MG63 (cell line): Measurements from ENCODE around the gene SDR39U1. TPM values are rescaled to one million over a fixed set of nuclear protein-coding genes. Genes with fewer than 3 reads are reported as not detected.

Experiments
- DNase-seq: peaks from one replicate; pipeline ENCODE4 v3.0.0-alpha.2; 2020
- H3K27me3 ChIP-seq: fragments of 250-450 bp; sonication (Bioruptor Pico); 2 replicates; pipeline ENCODE4 v1.5.1; 2020; ENCODE audit warnings: mild to moderate bottlenecking, moderate library complexity
- H3K36me3 ChIP-seq: fragments of 250-450 bp; sonication (Bioruptor Pico); 2 replicates; pipeline ENCODE4 v1.5.1; 2020; ENCODE audit warnings: mild to moderate bottlenecking, moderate library complexity
- H3K4me3 ChIP-seq: fragments of 250-450 bp; sonication (Bioruptor Pico); 2 replicates; pipeline ENCODE4 v1.5.1; 2020; ENCODE audit warnings: mild to moderate bottlenecking, moderate library complexity
- H3K9me3 ChIP-seq: fragments of 250-450 bp; sonication (Bioruptor Pico); 2 replicates; pipeline ENCODE4 v1.5.1; 2020; ENCODE audit warnings: mild to moderate bottlenecking, moderate library complexity
- total RNA-seq: library from RNA; depleted of rRNA; stranded (reverse); fragments of >200 nt; shearing (Covaris generic); gene quantifications from 2 replicates; pipeline ENCODE4 v1.2.3, GENCODE V29; 2014; ENCODE audit warnings: low replicate concordance

Gene SDR39U1
- total RNA-seq, 1 experiment from 2014 or later: 32.0 TPM

- H3K4me3 ChIP-seq: no peak overlapping the region
- no peaks in the 10 kb centered on the region for H3K36me3 ChIP-seq
- DNase-seq: no peak
- no peaks in the 10 kb centered on the region for H3K27me3 ChIP-seq
- no peaks in the 10 kb centered on the region for H3K9me3 ChIP-seq
Measured at GRCh38 chr14:24422694-24423601, 19.6 kb downstream of the SDR39U1 start.

GRCh38 chr14:24422261-24422660 lies 20.3 kb downstream of the SDR39U1 start:
- H3K9me3 ChIP-seq: no peaks in the 10 kb centered on the region

GRCh38 chr14:24418492-24418873 lies 24.1 kb downstream of the SDR39U1 start:
- Histone ChIP-seq H3K27me3 (no peaks in the 10 kb centered on the region), H3K9me3 (no peaks in the 10 kb centered on the region), H3K4me3 (no peak overlapping the region), H3K36me3 (no peaks in the 10 kb centered on the region)
- peak; percentile 81 for DNase-seq

More at GRCh38 chr14:24422261-24422660, 20.3 kb downstream of the SDR39U1 start:
- no peak for DNase-seq
- no peaks in the 10 kb centered on the region for H3K36me3 ChIP-seq
- no peaks in the 10 kb centered on the region for H3K27me3 ChIP-seq
- H3K4me3 ChIP-seq: no peak overlapping the region

- Histone ChIP-seq H3K4me3 (no peak overlapping the region), H3K27me3 (no peaks in the 10 kb centered on the region), H3K36me3 (no peaks in the 10 kb centered on the region), H3K9me3 (no peaks in the 10 kb centered on the region)
- DNase-seq: no peak
Measured at GRCh38 chr14:24417832-24418491, 24.6 kb downstream of the SDR39U1 start.

GRCh38 chr14:24416932-24417619 lies 25.5 kb downstream of the SDR39U1 start:
- DNase-seq: no peak

GRCh38 chr14:24416254-24416931 lies 26.2 kb downstream of the SDR39U1 start:
- H3K27me3 ChIP-seq: no peaks in the 10 kb centered on the region
- H3K4me3 ChIP-seq: no peak overlapping the region
- no peak for DNase-seq
- H3K36me3 ChIP-seq: no peaks in the 10 kb centered on the region
- no peaks in the 10 kb centered on the region for H3K9me3 ChIP-seq

More at GRCh38 chr14:24416932-24417619, 25.5 kb downstream of the SDR39U1 start:
- no peaks in the 10 kb centered on the region for H3K27me3 ChIP-seq
- H3K36me3 ChIP-seq: no peaks in the 10 kb centered on the region
- H3K9me3 ChIP-seq: no peaks in the 10 kb centered on the region
- no peak overlapping the region for H3K4me3 ChIP-seq

GRCh38 chr14:24415421-24416253 lies 26.9 kb downstream of the SDR39U1 start:
- Histone ChIP-seq H3K36me3 (no peaks in the 10 kb centered on the region), H3K9me3 (no peaks in the 10 kb centered on the region), H3K4me3 (no peak overlapping the region), H3K27me3 (no peaks in the 10 kb centered on the region)
- DNase-seq: no peak

GRCh38 chr14:24414732-24415420 lies 27.7 kb downstream of the SDR39U1 start:
- no peak overlapping the region for H3K4me3 ChIP-seq
- H3K27me3 ChIP-seq: no peaks in the 10 kb centered on the region
- no peak for DNase-seq
- H3K9me3 ChIP-seq: no peaks in the 10 kb centered on the region
- no peaks in the 10 kb centered on the region for H3K36me3 ChIP-seq

GRCh38 chr14:24414077-24414476 lies 28.5 kb downstream of the SDR39U1 start:
- no peaks in the 10 kb centered on the region for H3K36me3 ChIP-seq
- no peaks in the 10 kb centered on the region for H3K9me3 ChIP-seq
- DNase-seq: no peak
- H3K27me3 ChIP-seq: no peaks in the 10 kb centered on the region
- H3K4me3 ChIP-seq: no peak overlapping the region

- no peaks in the 10 kb centered on the region for H3K36me3 ChIP-seq
- no peak for DNase-seq
- no peaks in the 10 kb centered on the region for H3K9me3 ChIP-seq
- no peak overlapping the region for H3K4me3 ChIP-seq
- H3K27me3 ChIP-seq: no peaks in the 10 kb centered on the region
Measured at GRCh38 chr14:24411443-24412389, 30.9 kb downstream of the SDR39U1 start.

GRCh38 chr14:24409956-24410355 lies 32.6 kb downstream of the SDR39U1 start:
- no peak for DNase-seq
- no peaks in the 10 kb centered on the region for H3K36me3 ChIP-seq
- no peaks in the 10 kb centered on the region for H3K9me3 ChIP-seq
- H3K4me3 ChIP-seq: no peak overlapping the region
- no peaks in the 10 kb centered on the region for H3K27me3 ChIP-seq

- H3K4me3 ChIP-seq: no peak overlapping the region
- H3K9me3 ChIP-seq: no peaks in the 10 kb centered on the region
- no peak for DNase-seq
- H3K27me3 ChIP-seq: no peaks in the 10 kb centered on the region
- H3K36me3 ChIP-seq: no peaks in the 10 kb centered on the region
Measured at GRCh38 chr14:24409192-24409591, 33.4 kb downstream of the SDR39U1 start.

GRCh38 chr14:24408764-24409163 lies 33.8 kb downstream of the SDR39U1 start:
- DNase-seq: peak; percentile 42
- no peaks in the 10 kb centered on the region for H3K27me3 ChIP-seq

GRCh38 chr14:24407608-24408325 lies 34.8 kb downstream of the SDR39U1 start:
- no peak for DNase-seq
- no peaks in the 10 kb centered on the region for H3K9me3 ChIP-seq
- H3K4me3 ChIP-seq: no peak overlapping the region
- no peaks in the 10 kb centered on the region for H3K27me3 ChIP-seq
- no peaks in the 10 kb centered on the region for H3K36me3 ChIP-seq

More at GRCh38 chr14:24408764-24409163, 33.8 kb downstream of the SDR39U1 start:
- no peaks in the 10 kb centered on the region for H3K36me3 ChIP-seq
- no peaks in the 10 kb centered on the region for H3K9me3 ChIP-seq
- H3K4me3 ChIP-seq: no peak overlapping the region
